Ovary (tissue), 3 donors: ENCODE data around the gene INPP5A.

ENCODE experiments used
- CTCF ChIP-seq, 3 donors: fragments of 450-650 bp in 2 of 3; fragments of 200-600 bp in 1 of 3; IDR thresholded peaks; one replicate each; pipeline versions ENCODE4 v1.5.1 to v1.8.0; 2016 to 2022; ENCODE audit warnings: antibody characterized with exemption in 3 of 3, mild to moderate bottlenecking in 1 of 3
- EP300 ChIP-seq: sonication (generic); formaldehyde crosslinking; IDR thresholded peaks from one replicate; pipeline ENCODE4 v1.6.1; 2017; ENCODE audit warnings: antibody characterized with exemption
- POLR2A ChIP-seq: fragments of 450-650 bp; IDR thresholded peaks from one replicate; pipeline ENCODE4 v1.6.1; 2017; ENCODE audit warnings: antibody characterized with exemption, mild to moderate bottlenecking, moderate library complexity
- donor health status: DM: no; HTN: no; CAD: no.

- no peak for TF ChIP-seq CTCF (IDR thresholded peaks at IDR 0.05)
- TF ChIP-seq POLR2A: no peak
- TF ChIP-seq EP300: no peak
These were observed 265.2 kb downstream of the INPP5A start for GRCh38 chr10:132802694-132803320.
